Left renal pelvis (tissue), 4 donors: ENCODE results near the gene KIRREL1. TPM values are rescaled to one million over a fixed set of nuclear protein-coding genes. Genes with fewer than 3 reads are reported as not detected.

Experiments
- DNase-seq, 4 donors: peaks; one replicate each; pipeline ENCODE4 v3.0.0-alpha.2; 2013; ENCODE audit warnings: low read depth in 4 of 4, low spot score in 3 of 4
- polyA plus RNA-seq, 4 donors: library from polyadenylated mRNA; unstranded; fragments of 120-200 nt; gene quantifications; one replicate each; pipeline ENCODE4 v1.2.1, GENCODE V29; 2013; ENCODE audit not compliant: insufficient read length in 4 of 4

KIRREL1 gene
- 100 to 1,000 TPM; 144 to 175 (median 169) TPM for polyA plus RNA-seq

DNA sequence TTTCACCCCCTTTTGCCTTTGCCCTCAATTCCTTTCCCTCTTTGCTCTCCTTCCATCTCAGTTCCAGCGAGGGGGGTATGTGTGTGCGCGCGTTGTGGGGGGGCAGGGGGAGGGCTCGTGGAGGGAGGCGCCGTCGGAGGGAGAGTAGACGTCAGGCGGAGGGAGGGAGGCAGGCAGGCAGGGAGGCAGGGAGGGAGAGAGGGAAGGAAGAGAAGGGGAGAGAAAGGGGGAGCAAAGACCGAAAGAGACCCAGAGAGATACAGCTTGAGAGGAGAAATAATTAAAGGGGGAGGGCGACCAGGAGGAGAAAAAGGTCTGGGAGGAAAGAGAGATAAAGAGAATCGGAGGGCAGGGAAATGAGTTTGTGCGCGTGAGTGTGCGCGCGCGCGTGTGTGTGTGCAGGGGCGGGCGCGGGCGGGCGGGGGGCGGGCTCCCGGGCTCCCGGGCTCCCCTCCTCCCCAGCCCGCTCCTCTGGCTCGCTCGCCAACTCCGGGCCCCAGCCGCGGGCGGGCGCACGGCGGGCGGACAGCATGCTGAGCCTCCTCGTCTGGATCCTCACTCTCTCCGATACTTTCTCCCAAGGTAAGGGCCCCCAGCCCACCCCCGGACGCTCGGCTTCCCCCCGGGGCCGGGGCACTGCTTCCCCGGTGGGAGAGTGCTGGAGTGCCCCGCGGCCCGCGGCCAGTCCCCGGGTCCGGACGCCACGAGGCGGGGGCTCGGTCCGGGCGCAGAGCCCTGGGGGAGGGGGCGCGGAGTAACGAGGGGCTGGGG lies at the start of gene KIRREL1:
TSS of gene KIRREL1 (plus strand) at position 499 of the 771 bp plus-strand sequence. CDS start at position 531, 32 bp downstream.
- no peak for DNase-seq

GRCh38 chr1:157944663-157945280 lies 48.7 kb upstream of the KIRREL1 start:
- DNase-seq, result no peak

DNA sequence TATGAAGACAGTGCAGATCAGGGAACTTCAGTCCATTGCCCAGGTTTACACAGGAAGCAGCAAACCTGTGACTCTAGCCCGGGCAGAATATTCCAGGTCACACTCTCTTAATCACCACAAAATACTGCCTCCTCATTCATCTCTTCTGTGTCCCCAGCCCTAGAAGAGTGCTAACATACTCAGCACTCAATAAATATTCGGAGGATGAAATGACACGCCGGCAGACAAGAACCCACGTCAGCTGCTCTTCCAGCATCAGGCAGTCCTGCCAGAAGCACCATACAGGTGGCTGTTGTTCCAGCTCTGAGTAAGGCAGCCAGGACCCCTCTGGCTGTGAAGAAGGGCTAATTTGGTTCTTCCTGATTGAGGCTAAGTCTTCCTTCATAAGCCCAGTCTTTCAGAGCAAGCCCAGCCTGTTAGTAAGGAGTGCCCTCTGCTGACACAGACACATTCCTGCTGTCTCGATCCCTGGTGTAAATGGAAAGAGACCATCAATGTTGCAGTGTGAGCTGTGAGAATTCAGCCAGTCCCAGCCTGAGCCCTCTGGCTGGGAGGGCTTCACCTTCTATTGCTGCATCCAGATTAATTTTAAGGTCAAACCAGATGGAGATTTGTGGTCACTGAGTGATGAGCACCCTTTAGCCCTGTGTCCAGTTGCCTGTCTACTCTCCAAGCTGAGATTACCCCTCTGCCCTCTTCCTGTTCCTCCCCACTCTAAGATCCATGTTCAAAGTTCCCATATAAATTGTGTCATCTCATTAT lies 45.0 kb upstream of the KIRREL1 start:
- DNase-seq, result no peak

- DNase-seq, result no peak
Measured at GRCh38 chr1:157949074-157949354, 44.4 kb upstream of the KIRREL1 start.

- DNase-seq, result no peak
Measured at GRCh38 chr1:157951230-157951629, 42.2 kb upstream of the KIRREL1 start.

GRCh38 chr1:157952601-157953000 lies 40.8 kb upstream of the KIRREL1 start:
- DNase-seq, result no peak

GRCh38 chr1:157955221-157955620 lies 38.2 kb upstream of the KIRREL1 start:
- no peak for DNase-seq

DNA sequence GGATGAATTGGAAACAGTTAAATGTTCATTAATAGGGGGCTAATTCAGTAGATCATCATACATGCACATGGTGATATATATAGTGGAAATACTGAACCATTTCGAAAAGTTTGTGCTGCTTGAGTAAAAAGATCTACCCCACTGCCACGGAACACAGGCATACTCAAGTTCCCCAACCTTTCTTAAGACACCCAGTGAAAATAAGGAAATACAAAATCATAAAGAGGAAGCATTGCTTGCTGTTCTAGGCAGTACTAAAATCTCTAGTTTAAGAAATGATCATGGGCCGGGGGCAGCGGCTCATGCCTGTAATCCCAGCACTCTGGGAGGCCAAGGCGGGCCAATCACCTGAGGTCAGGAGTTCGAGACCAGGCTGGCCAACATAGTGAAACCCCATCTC lies 37.6 kb upstream of the KIRREL1 start:
- no peak for DNase-seq

DNA sequence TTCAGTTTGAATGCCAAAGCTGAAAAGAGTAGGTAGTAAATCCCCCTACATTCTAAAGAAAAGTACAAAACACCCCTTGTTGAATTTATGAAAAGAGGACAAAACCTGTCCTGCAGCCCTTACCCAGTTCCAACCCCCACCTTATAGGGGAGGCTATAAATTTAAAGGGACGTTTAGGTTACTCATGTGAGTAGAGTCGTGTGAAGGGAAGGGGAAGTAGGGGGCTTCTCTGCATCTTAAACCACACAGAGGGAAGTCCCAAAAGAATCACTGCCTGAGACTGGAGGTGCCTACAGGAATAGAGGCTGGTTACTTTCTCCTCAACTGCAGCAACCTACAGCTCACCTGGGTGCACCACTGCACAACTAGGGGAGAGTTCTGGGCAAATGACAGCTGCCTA lies 36.7 kb upstream of the KIRREL1 start:
- DNase-seq, result no peak

- no peak for DNase-seq
Measured at GRCh38 chr1:157958263-157958662, 35.2 kb upstream of the KIRREL1 start.

GRCh38 chr1:157959750-157960149 lies 33.7 kb upstream of the KIRREL1 start:
- no peak for DNase-seq

GRCh38 chr1:157960773-157961172 lies 32.7 kb upstream of the KIRREL1 start:
- no peak for DNase-seq

GRCh38 chr1:157961805-157962762 lies 31.4 kb upstream of the KIRREL1 start:
- no peak for DNase-seq

GRCh38 chr1:157963713-157964112 lies 29.7 kb upstream of the KIRREL1 start:
- DNase-seq, result no peak

- no peak for DNase-seq
Measured at GRCh38 chr1:157965584-157965983, 27.9 kb upstream of the KIRREL1 start.

- DNase-seq, result peak; percentile 72 to 81 (median 78)
Measured at GRCh38 chr1:157966031-157966537, 27.4 kb upstream of the KIRREL1 start.

DNA sequence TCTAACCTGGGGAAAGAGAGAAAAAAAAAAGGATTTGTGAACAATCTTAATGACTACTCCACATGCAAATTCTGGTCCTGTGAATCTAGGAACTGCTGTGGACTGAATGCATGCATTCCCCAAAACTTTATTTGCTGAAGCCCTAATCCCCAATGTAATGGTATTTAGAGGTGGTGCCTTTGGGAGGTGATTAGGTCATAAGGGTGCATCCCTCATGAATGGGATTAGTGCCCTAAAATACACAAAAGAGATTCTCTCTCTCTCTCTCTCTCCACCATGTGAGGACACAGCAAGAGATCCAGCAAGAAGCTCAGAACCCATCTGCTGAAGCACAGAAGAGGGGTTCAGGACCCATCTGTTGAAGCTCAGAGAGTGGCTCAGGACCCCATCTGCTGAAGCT lies 26.2 kb upstream of the KIRREL1 start:
- no peak for DNase-seq

DNA sequence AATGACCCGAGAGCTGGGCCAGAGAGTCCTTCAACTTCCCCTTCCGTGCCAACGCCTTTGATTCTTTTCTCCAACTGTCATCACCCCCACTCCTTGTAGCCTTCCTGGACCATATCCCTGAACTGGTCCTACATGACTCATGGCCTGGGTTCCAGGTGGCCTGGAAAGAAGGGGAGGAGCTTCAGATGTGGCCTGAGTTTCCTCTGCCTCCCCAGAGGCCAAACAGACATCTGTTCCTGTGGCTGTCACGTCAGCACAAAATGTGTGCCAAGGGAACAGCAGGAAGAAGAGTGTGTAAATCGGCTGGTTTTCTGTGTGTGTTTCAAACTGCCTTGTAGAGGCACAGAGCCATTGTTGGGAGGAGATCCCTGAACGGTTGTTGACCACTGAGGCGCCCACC lies 24.9 kb upstream of the KIRREL1 start:
- no peak for DNase-seq

- DNase-seq, result no peak
Measured at GRCh38 chr1:157968946-157969345, 24.5 kb upstream of the KIRREL1 start.

DNA sequence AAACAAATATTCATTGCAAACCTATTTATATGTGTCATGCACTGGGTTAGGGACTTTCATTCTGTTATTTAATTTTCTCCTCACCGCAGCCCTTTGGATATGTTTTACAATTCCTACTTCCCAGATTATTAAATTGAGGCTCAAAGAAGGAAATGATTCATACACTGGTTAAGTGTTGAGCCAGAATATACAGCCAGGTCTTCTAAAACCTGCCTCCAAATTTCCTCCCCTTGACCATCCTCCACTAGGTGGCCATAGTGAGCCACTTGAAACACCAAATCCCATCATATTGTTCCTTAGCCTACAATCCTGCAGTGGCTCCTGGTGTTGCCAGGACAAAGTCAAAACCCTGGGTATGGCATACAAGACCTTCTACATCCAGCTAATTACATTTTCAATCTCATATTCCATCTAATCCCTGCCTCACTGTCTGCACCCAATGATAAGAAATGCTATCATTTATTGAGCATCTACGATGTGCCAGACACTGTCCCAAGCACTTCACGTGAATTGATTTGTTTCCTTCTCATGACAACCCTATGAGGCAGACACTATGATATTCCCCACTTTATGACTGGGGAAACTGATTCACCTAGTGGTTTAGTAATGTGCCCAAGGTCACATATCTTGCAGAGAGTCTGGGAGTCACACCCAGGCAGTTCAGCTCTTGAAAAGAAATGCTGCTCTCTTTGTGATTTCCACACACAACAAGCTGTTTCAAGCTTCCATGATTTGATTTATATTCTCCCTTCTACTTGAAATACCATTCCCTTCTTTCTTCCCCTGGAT lies 23.6 kb upstream of the KIRREL1 start:
- DNase-seq, result no peak
